GM18505 (cell line): ENCODE results near the gene DOHH.

Experiments used
- ATAC-seq: cut with Tn5 transposase; IDR thresholded peaks from one replicate; pipeline ENCODE4 v1.9.1; 2021; ENCODE audit not compliant: unreplicated experiment
- POLR2A ChIP-seq: IDR thresholded peaks from 4 replicates; pipeline ENCODE4 v1.6.1; 2011; ENCODE audit warnings: borderline replicate concordance; ENCODE audit not compliant: insufficient read depth, insufficient read length; ENCODE audit errors: extremely low read depth

DOHH gene

GRCh38 chr19:3538258-3538929 is 37.9 kb upstream of the DOHH start:
- no peak for TF ChIP-seq POLR2A
- no peak for ATAC-seq

- no peak for ATAC-seq
- no peak for TF ChIP-seq POLR2A
Observed at GRCh38 chr19:3537438-3538240, 37.2 kb upstream of the DOHH start.

DNA sequence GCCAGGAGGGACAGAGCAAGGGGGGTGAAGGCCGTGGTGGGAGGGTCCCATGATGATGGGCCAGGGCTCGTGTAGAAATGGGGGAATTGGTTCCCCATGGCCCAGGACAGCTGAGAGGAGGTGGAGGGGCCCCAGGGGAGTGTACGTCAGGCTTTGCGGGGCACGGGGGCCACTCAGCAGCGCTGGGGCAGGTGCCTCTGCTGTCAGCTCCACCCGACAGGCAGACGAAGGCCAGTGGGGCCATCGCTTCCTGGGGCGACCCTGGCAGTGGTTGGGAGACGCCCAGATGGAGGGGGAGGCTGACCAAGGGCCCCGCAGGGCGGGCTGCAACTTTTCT is 36.6 kb upstream of the DOHH start:
- TF ChIP-seq POLR2A, result no peak
- ATAC-seq, result no peak

GRCh38 chr19:3536429-3537100 is 36.1 kb upstream of the DOHH start:
- no peak for TF ChIP-seq POLR2A
- ATAC-seq, result no peak

DNA sequence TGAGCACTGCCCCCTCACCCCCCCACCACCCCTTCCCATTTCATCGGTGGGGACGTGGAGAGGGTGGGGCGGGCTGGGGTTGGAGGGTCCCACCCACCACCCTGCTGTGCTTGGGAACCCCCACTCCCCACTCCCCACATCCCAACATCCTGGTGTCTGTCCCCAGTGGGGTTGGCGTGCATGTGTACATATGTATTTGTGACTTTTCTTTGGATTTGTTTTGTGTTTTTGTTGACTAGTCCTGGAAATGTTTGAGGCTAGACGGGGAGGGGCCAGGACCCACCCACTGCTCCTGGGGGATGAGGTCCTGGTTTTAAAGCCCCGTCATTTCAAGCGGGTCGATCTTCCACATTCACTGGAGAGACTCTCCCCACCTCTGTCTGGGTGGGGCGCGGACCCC is 35.5 kb upstream of the DOHH start:
- no peak for TF ChIP-seq POLR2A
- no peak for ATAC-seq

GRCh38 chr19:3535563-3535965 is 35.1 kb upstream of the DOHH start:
- TF ChIP-seq POLR2A, result no peak
- no peak for ATAC-seq

GRCh38 chr19:3535235-3535535 is 34.7 kb upstream of the DOHH start:
- TF ChIP-seq POLR2A, result no peak
- no peak for ATAC-seq

DNA sequence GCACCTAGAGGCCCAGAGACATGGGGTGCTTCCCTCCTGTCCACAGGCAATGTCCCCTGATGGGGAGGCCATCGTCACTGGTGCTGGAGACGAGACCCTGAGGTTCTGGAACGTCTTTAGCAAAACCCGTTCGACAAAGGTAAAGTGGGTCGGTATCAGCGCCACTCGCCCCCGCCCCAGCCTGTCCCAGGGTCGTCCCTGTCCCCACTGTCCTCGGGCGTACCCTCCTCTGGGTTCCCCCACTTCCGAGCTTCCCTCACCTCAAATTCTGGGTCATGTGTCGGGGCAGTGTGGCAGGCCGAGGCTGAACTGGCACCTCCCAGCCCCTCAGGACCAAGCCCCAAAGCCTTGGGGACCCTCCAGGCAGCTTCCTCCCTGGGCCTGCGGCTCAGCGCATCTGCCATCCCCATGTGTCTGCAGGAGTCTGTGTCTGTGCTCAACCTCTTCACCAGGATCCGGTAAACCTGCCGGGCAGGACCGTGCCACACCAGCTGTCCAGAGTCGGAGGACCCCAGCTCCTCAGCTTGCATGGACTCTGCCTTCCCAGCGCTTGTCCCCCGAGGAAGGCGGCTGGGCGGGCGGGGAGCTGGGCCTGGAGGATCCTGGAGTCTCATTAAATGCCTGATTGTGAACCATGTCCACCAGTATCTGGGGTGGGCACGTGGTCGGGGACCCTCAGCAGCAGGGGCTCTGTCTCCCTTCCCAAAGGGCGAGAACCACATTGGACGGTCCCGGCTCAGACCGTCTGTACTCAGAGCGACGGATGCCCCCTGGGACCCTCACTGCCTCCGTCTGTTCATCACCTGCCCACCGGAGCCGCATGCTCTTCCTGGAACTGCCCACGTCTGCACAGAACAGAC is 34.1 kb upstream of the DOHH start:
- ATAC-seq, result no peak
- TF ChIP-seq POLR2A, result no peak

GRCh38 chr19:3533563-3534216 is 33.2 kb upstream of the DOHH start:
- no peak for TF ChIP-seq POLR2A
- ATAC-seq, result no peak

DNA sequence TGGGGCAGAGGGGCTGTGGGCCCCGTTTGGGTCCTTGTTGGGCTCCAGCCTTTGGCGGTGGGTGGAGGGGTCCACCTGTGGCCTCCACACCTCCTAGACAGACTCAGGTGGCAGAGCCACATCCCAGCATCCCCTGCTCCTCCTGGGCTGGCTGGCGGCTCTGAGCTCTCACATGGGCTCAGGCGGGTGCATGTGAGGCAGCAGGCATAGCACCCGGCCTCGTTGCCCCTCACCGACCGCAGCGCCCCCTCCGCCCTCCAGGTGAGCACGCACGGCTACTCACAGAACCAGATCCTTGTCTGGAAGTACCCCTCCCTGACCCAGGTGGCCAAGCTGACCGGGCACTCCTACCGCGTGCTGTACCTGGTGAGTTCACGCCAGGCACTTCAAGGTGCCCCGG is 32.6 kb upstream of the DOHH start:
- ATAC-seq, result no peak
- no peak for TF ChIP-seq POLR2A

DNA sequence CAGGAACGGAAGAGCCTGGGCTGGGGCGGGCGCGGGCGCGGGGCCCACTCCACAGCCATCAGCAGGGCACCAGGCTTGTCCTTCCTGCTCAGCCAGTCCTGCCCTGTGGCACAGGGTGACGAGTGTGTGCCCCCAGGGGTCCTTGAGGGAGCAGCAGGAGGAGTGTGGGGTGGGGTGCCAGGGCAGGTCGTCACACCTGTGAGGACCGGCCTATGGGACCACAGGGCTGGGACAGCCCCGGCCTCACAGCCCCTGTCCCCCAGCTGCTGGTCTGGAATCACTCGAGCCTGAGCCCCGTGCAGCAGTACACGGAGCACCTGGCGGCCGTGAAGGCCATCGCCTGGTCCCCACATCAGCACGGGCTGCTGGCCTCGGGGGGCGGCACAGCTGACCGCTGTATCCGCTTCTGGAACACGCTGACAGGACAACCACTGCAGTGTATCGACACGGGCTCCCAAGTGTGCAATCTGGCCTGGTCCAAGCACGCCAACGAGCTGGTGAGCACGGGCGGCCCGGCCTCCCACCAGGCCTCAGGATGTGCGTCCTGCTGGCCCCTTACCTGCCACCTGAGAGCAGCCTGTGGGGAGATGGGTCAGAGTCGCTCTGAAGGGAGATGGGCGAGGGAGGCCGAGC is 31.8 kb upstream of the DOHH start:
- no peak for ATAC-seq
- TF ChIP-seq POLR2A, result no peak

DNA sequence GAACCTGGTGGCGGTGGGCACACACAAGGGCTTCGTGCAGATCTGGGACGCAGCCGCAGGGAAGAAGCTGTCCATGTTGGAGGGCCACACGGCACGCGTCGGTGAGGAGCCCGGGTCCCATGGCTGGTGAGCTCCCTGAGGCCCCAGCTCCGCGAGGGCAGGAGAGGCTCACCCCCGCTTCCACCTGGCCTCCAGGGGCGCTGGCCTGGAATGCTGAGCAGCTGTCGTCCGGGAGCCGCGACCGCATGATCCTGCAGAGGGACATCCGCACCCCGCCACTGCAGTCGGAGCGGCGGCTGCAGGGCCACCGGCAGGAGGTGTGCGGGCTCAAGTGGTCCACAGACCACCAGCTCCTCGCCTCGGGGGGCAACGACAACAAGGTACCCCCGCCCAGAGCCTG is 31.2 kb upstream of the DOHH start:
- no peak for ATAC-seq
- no peak for TF ChIP-seq POLR2A
